Frontal cortex (tissue), 4 donors: ENCODE data around the gene UBFD1. TPM values are rescaled to one million over a fixed set of nuclear protein-coding genes. Genes with fewer than 3 reads are reported as not detected.
"Not testable (repeated sequence)": the region's sequence is repeated elsewhere in the genome, so short reads cannot be mapped to it uniquely, and the experiment has no call there.

Source experiments
- DNase-seq, 2 donors: peaks; one replicate each; pipeline ENCODE4 v3.0.0; 2012; ENCODE audit warnings: low spot score in 2 of 2
- FAIRE-seq: peaks from 2 replicates; lab custom pipeline; 2012; peaks lifted over from hg19 to GRCh38; lab: Jason Lieb, UNC
- total RNA-seq: library from RNA; depleted of rRNA; stranded (reverse); fragments of >200 nt; gene quantifications from one replicate; pipeline ENCODE4 v1.2.3, GENCODE V29; 2014
- donor health status: control.
- donor health status: control.
- donor health status: control.

The UBFD1 gene
- total RNA-seq, 1 donor from 2014 or later, result 53.0 TPM

GRCh38 chr16:23595951-23596720 lies 38.6 kb downstream of the UBFD1 start, which contains the start of gene NDUFAB1:
NDUFAB1 (minus strand) TSS chr16:23596316; CDS start chr16:23596290, 26 bp downstream.
- FAIRE-seq, result no peak

GRCh38 chr16:23597003-23597756 lies 39.7 kb downstream of the UBFD1 start:
- DNase-seq (no peak), FAIRE-seq (no peak)

More at GRCh38 chr16:23595951-23596720, 38.6 kb downstream of the UBFD1 start, which contains the start of gene NDUFAB1:
- peak; percentile 91 to 92 for DNase-seq

- FAIRE-seq, result no peak
- no peak for DNase-seq
Measured at GRCh38 chr16:23607726-23608125, 50.2 kb downstream of the UBFD1 start.

GRCh38 chr16:23608194-23608593 lies 50.7 kb downstream of the UBFD1 start:
- DNase-seq (no peak), FAIRE-seq (no peak)

- DNase-seq (no peak), FAIRE-seq (no peak)
Measured at GRCh38 chr16:23609929-23610328, 52.4 kb downstream of the UBFD1 start.

- not testable (repeated sequence) for DNase-seq, FAIRE-seq
Measured at GRCh38 chr16:23610905-23611304, 53.4 kb downstream of the UBFD1 start.

- no peak for DNase-seq
- FAIRE-seq, result no peak
Measured at GRCh38 chr16:23611936-23612335, 54.4 kb downstream of the UBFD1 start.

GRCh38 chr16:23615805-23616204 lies 58.3 kb downstream of the UBFD1 start:
- FAIRE-seq, result no peak
- no peak for DNase-seq

Other genes starting within 250 kb of the UBFD1 start
- 16.7 TPM for gene COG7, start 104.5 kb upstream of the UBFD1 start, total RNA-seq
- gene GGA2, start 47.2 kb upstream of the UBFD1 start, total RNA-seq, result 17.9 TPM
- 33.0 TPM for gene EARS2, start 377 bp upstream of the UBFD1 start, total RNA-seq
- 108 TPM for gene NDUFAB1, start 38.6 kb downstream of the UBFD1 start, total RNA-seq
- 21.6 TPM for gene PALB2, start 83.6 kb downstream of the UBFD1 start, total RNA-seq
- gene DCTN5, start 83.7 kb downstream of the UBFD1 start, total RNA-seq, result 75.0 TPM
- 1.6 TPM for gene PLK1, start 121.2 kb downstream of the UBFD1 start, total RNA-seq
- gene ERN2, start 155.5 kb downstream of the UBFD1 start, total RNA-seq, result not detected
- gene CHP2, start 197.3 kb downstream of the UBFD1 start, total RNA-seq, result 1.2 TPM